Amniotic epithelial cell (primary cell): ENCODE data around the gene GALNT13.

Experiments used
- DNase-seq: peaks from one replicate; pipeline ENCODE4 v3.0.0-alpha.2; 2010; ENCODE audit warnings: low read depth

The GALNT13 gene

GRCh38 chr2:154480521-154480920, 608.8 kb downstream of the GALNT13 start:
- no peak for DNase-seq

GRCh38 chr2:154481336-154481735, 609.6 kb downstream of the GALNT13 start:
- no peak for DNase-seq

GRCh38 chr2:154484338-154485099, 612.8 kb downstream of the GALNT13 start:
- DNase-seq: no peak

GRCh38 chr2:154488801-154489200, 617.1 kb downstream of the GALNT13 start:
- DNase-seq: no peak

DNA sequence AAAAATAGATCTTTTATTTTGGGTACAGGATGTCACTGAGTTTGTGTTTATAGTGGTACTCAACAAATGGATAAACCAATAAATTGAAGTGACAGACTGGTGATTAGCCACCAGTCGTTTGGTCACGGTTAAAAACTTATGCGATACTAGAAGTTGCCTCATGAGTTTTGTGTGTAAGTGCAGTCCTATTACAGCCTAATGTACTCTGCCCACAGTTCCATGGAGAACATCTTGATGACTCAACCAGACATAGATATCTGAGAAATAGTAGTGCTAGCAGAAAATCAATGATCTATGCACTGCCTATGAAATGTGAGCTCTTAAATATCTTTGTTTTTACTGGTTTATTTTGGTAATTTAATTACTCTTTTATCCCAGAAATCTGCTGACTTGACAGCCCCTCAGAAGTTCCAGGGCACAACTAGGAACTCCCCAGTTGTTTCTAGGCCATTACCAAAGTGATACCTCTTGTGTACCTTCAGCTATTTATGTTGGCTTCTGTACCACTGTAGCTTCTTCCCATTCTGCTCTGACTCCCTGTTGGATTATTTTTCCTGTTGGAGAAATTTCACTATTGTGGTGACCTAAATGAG, 617.6 kb downstream of the GALNT13 start:
- no peak for DNase-seq

GRCh38 chr2:154490530-154490929, 618.8 kb downstream of the GALNT13 start:
- no peak for DNase-seq

DNA sequence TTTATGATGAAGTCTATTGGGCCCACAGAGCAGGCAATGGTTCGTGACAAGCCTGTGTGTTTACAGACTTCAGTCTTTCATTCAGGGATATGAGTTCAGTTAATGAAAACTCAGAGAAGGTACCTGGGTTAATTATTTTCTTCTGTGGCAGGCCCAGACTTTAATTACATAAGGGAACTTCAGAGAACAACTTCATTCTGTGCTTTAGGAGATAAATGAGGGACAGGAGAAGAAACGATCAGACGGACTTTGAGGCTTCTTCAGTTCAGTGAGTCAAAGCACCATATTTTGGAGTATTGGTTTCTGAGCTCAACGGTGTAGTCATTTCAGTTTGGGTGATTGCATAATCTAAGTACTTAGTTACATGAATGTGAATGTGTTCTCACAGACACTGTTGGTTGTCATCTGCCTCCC, 623.7 kb downstream of the GALNT13 start:
- DNase-seq: no peak

GRCh38 chr2:154497019-154497418, 625.3 kb downstream of the GALNT13 start:
- DNase-seq: no peak
